NK-92 (cell line): ENCODE results near the gene ERFE.
A peak's percentile ranks its signal among the peaks of the same experiment; 100 is the strongest.

ENCODE experiments used
- DNase-seq: peaks from one replicate; lab custom pipeline; 2025; ENCODE audit not compliant: unreplicated experiment; lab: John Stamatoyannopoulos, UW

ERFE gene

GRCh38 chr2:238202326-238203093 lies 43.7 kb downstream of the ERFE start:
- no peak for DNase-seq

GRCh38 chr2:238203094-238203972 lies 44.6 kb downstream of the ERFE start, which contains the start of gene ILKAP:
Gene ILKAP, minus strand, starts transcription at chr2:238203695. Its CDS starts 142 bp downstream, at chr2:238203553.
- DNase-seq, result peak; percentile 35

GRCh38 chr2:238203973-238204683 lies 45.4 kb downstream of the ERFE start:
- no peak for DNase-seq

GRCh38 chr2:238207006-238207405 lies 48.2 kb downstream of the ERFE start:
- DNase-seq, result no peak

- DNase-seq, result no peak
These were observed 57.9 kb downstream of the ERFE start for GRCh38 chr2:238216651-238217184.
